Fibroblast of lung (primary cell): ENCODE data around the gene ZSCAN22. TPM values are rescaled to one million over a fixed set of nuclear protein-coding genes. Genes with fewer than 3 reads are reported as not detected.
A peak's percentile ranks its signal among the peaks of the same experiment; 100 is the strongest.

Source experiments
- DNase-seq, 2 donors: peaks; one replicate each; pipeline versions ENCODE4 v3.0.0 to v3.0.0-alpha.2; 2010; ENCODE audit warnings: low read depth in 2 of 2
- H2AFZ ChIP-seq: 2 replicates; pipeline ENCODE4 v1.5.1; 2012; ENCODE audit warnings: low read length, control low read depth, inconsistent platforms
- H3K27ac ChIP-seq: 2 replicates; pipeline ENCODE4 v1.5.1; 2011; ENCODE audit warnings: low read length, control low read depth; ENCODE audit not compliant: insufficient read depth
- H3K27me3 ChIP-seq: 2 replicates; pipeline ENCODE4 v1.5.1; 2011; ENCODE audit warnings: mild to moderate bottlenecking, low read length; ENCODE audit not compliant: control insufficient read depth, insufficient read depth
- H3K36me3 ChIP-seq: 2 replicates; pipeline ENCODE4 v1.5.1; 2011; ENCODE audit warnings: low read length; ENCODE audit not compliant: control insufficient read depth, insufficient read depth
- H3K4me1 ChIP-seq: 2 replicates; pipeline ENCODE4 v1.5.1; 2011; ENCODE audit warnings: low read length; ENCODE audit not compliant: control insufficient read depth, insufficient read depth; ENCODE audit errors: extremely low read depth
- H3K4me2 ChIP-seq: 2 replicates; pipeline ENCODE4 v1.5.1; 2011; ENCODE audit warnings: low read length, control low read depth; ENCODE audit not compliant: insufficient read depth; ENCODE audit errors: extremely low read depth
- H3K4me3 ChIP-seq, 4 experiments: fragments of 200-600 bp in 1 of 4; sonication (generic) in 1 of 4; replicated peaks in 1 of 4; 2 replicates each; pipeline ENCODE4 v1.5.1; 2011 to 2016; ENCODE audit warnings: low read length in 4 of 4, low read depth in 3 of 4, mild to moderate bottlenecking in 3 of 4, control low read depth in 2 of 4, inconsistent platforms in 1 of 4, mixed read lengths in 1 of 4; ENCODE audit not compliant: insufficient read depth in 1 of 4; ENCODE audit errors: control extremely low read depth in 1 of 4
- H3K79me2 ChIP-seq: 2 replicates; pipeline ENCODE4 v1.5.1; 2012; ENCODE audit warnings: mild to moderate bottlenecking, low read length, inconsistent platforms; ENCODE audit not compliant: control insufficient read depth, insufficient read depth
- H3K9ac ChIP-seq: 2 replicates; pipeline ENCODE4 v1.5.1; 2011; ENCODE audit warnings: mild to moderate bottlenecking, low read length, control low read depth; ENCODE audit not compliant: insufficient read depth
- H3K9me3 ChIP-seq: 2 replicates; pipeline ENCODE4 v1.5.1; 2012; ENCODE audit warnings: low read depth, low read length; ENCODE audit not compliant: control insufficient read depth, insufficient read depth
- H4K20me1 ChIP-seq: 2 replicates; pipeline ENCODE4 v1.5.1; 2011; ENCODE audit warnings: low read length; ENCODE audit not compliant: control insufficient read depth, insufficient read depth; ENCODE audit errors: extremely low read depth
- EZH2 ChIP-seq: IDR thresholded peaks from 2 replicates; pipeline ENCODE4 v1.5.1; 2012; ENCODE audit warnings: low read length, control low read depth, mild to moderate bottlenecking; ENCODE audit errors: missing control alignments
- polyA plus RNA-seq, 2 donors: library from polyadenylated mRNA; depleted of rRNA in 1 of 2; stranded (reverse) in 1 of 2; unstranded in 1 of 2; fragments of >200 nt; gene quantifications; 2 replicates each; pipeline ENCODE4 v1.2.1, GENCODE V29; 2011 to 2012; ENCODE audit warnings: missing spikeins in 1 of 2
- total RNA-seq: library from RNA; depleted of rRNA; stranded (reverse); fragments of >200 nt; gene quantifications from 2 replicates; pipeline ENCODE4 v1.2.1, GENCODE V29; 2014
- TF ChIP-seq, protein P1 (sequence below), 2 donors: IDR thresholded peaks in 1 of 2; conservative IDR thresholded peaks in 1 of 2; 1 replicate in 1 of 2; 2 replicates in 1 of 2; pipeline ENCODE4 v1.5.1; 2011 to 2012; ENCODE audit warnings: low read length in 2 of 2, control low read depth in 1 of 2, inconsistent platforms in 1 of 2, low read depth in 1 of 2, mild to moderate bottlenecking in 1 of 2

Gene ZSCAN22
- total and polyA plus RNA-seq, 2 donors (not counting 1 experiment from before 2014, with no cell fraction given): 2.8 to 3.0 TPM

DNA sequence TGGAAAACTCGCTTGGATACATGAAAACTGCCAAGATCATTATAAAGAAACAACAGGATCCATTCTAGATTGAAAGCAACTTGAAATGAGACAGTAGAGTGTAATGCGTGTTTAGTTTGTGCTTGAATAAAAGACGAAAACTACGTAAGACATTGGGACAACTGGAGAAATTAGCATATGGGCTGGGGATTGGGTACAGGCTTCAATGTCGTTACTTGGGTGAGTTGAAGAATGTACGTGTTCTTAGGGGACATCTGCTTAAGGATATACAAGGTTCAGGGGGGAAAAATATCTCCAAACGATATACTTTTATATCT is 22.1 kb upstream of the ZSCAN22 start:
- Histone ChIP-seq H3K36me3 (peaks cover 7% of the 10 kb centered on the region), H4K20me1 (no peaks in the 10 kb centered on the region), H3K4me1 (no peaks in the 10 kb centered on the region), H3K79me2 (peaks cover 12% of the 10 kb centered on the region), H3K4me2 (peak overlapping the region; percentile 92), H2AFZ (peak overlapping the region; percentile 88), H3K27ac (peak overlapping the region; percentile 63), H3K4me3 (peak overlapping the region; percentile 27 to 86 (median 54)), H3K27me3 (no peaks in the 10 kb centered on the region), H3K9me3 (no peaks in the 10 kb centered on the region), H3K9ac (no peak overlapping the region)
- no peak for DNase-seq
- TF ChIP-seq, protein P1, sequence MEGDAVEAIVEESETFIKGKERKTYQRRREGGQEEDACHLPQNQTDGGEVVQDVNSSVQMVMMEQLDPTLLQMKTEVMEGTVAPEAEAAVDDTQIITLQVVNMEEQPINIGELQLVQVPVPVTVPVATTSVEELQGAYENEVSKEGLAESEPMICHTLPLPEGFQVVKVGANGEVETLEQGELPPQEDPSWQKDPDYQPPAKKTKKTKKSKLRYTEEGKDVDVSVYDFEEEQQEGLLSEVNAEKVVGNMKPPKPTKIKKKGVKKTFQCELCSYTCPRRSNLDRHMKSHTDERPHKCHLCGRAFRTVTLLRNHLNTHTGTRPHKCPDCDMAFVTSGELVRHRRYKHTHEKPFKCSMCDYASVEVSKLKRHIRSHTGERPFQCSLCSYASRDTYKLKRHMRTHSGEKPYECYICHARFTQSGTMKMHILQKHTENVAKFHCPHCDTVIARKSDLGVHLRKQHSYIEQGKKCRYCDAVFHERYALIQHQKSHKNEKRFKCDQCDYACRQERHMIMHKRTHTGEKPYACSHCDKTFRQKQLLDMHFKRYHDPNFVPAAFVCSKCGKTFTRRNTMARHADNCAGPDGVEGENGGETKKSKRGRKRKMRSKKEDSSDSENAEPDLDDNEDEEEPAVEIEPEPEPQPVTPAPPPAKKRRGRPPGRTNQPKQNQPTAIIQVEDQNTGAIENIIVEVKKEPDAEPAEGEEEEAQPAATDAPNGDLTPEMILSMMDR (conservative IDR thresholded peaks at IDR 0.05 in 1 of 2, IDR thresholded peaks at IDR 0.05 in 1 of 2; ENCODE audit: low read depth in 1 of 2, low read length in 2 of 2): no peak
- no peak for TF ChIP-seq EZH2

DNA sequence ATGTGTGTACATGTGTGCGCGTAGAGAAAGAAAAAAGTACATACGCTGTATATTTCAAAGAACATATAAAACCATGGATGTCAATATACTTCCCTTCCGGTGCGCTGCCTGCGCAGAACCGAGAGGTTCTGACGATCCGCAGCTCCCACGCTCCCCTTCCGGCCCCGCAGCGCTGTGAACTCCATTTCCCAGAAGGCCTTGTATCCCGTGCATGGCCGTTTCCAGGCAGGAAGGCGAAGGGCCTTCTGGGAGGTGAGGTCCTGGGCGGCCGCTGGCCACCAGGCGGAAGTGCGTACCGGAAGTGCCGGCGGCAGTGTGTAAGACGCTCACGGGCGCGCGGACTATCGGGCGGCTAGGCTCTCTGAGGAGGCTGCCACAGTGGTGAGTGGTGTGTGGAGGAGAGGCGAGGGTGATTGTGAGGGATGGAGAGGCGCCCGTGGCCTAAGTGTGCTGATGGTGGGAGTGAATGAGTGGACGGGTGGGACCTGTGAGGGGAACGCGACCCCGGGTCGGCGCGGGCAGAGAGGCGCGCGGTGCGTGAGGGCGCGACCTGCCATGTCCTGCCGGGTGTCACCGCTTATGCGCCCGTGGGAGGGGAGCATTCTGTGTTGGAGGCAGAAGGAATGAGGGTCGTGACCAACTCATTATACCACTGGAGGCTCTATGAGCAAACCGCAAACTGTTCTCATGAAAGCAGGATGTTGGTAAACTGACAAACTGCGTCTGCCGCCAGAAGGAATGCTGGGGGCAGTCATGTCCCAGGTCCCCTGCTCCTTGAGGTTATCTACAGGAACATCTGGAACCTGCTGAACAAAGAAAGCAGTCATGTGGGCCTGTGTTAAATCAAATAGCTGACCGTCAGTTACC is 21.5 kb upstream of the ZSCAN22 start, which contains the start of gene ERVK3-1:
Gene ERVK3-1 (plus strand): TSS at position 313 of the 867 bp plus-strand sequence. CDS start 6,792 bp downstream, outside the sequence.
- Histone ChIP-seq H2AFZ (peak within 1 kb of the TSS; percentile 92), H3K27me3 (no peaks in the 10 kb centered on the region), H3K4me2 (peak within 1 kb of the TSS; percentile 92), H3K36me3 (peaks cover 9% of the 10 kb centered on the region), H4K20me1 (no peaks in the 10 kb centered on the region), H3K9ac (peak within 1 kb of the TSS; percentile 81), H3K27ac (peak within 1 kb of the TSS; percentile 88), H3K4me3 (peak within 1 kb of the TSS; percentile 73 to 95 (median 85)), H3K79me2 (peaks cover 12% of the 10 kb centered on the region), H3K9me3 (no peaks in the 10 kb centered on the region), H3K4me1 (no peaks in the 10 kb centered on the region)
- TF ChIP-seq EZH2: no peak
- TF ChIP-seq, protein P1 (conservative IDR thresholded peaks at IDR 0.05 in 1 of 2, IDR thresholded peaks at IDR 0.05 in 1 of 2; ENCODE audit: low read depth in 1 of 2, low read length in 2 of 2): peak in 1 of 2 donors; percentile 1
- peak; percentile 97 to 99 for DNase-seq

DNA sequence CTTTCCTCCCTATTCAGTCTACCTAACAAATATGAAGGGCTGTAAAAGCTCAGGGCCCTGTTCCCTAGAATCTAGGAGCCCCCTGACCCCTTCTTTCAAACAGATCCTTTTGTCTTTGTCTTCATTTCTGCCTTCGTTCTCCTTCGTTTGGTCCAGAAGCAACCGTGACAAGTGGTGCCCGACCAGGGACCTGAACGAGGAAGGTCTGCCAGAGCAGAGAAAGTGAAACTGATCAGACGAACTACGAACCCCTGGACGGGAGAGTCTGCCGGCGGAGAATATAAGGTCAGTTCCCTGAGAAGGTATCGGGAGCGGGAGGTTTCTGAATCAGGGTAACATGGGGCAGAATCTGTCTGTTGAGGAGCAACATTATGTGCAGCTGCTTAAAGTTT is 20.9 kb upstream of the ZSCAN22 start:
- H3K9me3 ChIP-seq: no peaks in the 10 kb centered on the region
- peak overlapping the region; percentile 88 for H3K27ac ChIP-seq
- DNase-seq: no peak
- H2AFZ ChIP-seq: no peak overlapping the region
- no peaks in the 10 kb centered on the region for H4K20me1 ChIP-seq
- peak overlapping the region; percentile 73 to 95 (median 85) for H3K4me3 ChIP-seq
- peaks cover 12% of the 10 kb centered on the region for H3K79me2 ChIP-seq
- H3K36me3 ChIP-seq: peaks cover 9% of the 10 kb centered on the region
- TF ChIP-seq, protein P1 (conservative IDR thresholded peaks at IDR 0.05 in 1 of 2, IDR thresholded peaks at IDR 0.05 in 1 of 2; ENCODE audit: low read depth in 1 of 2, low read length in 2 of 2): no peak
- no peak for TF ChIP-seq EZH2
- H3K4me2 ChIP-seq: peak overlapping the region; percentile 87
- H3K27me3 ChIP-seq: no peaks in the 10 kb centered on the region
- no peaks in the 10 kb centered on the region for H3K4me1 ChIP-seq
- peak overlapping the region; percentile 81 for H3K9ac ChIP-seq
